WTC11 (cell line): ENCODE results near the gene INHA. TPM values are rescaled to one million over a fixed set of nuclear protein-coding genes. Genes with fewer than 3 reads are reported as not detected.

Experiments
- ATAC-seq: fragments of 200-7000 bp; cut with Tn5 transposase; 2 replicates; pipeline ENCODE4 v1.10.0; 2021; ENCODE audit warnings: mild to moderate bottlenecking, moderate library complexity
- CTCF ChIA-PET: fragments of 300-600 bp; sonication (Branson Sonifier 250); formaldehyde crosslinking; loops from one replicate; lab custom pipeline; 2021; ENCODE audit warnings: antibody characterized with exemption; lab: Charles Lee
- POLR2A ChIA-PET: fragments of 350-600 bp; sonication (Branson Sonifier 250); formaldehyde crosslinking; loops from one replicate; lab custom pipeline; 2021; ENCODE audit warnings: antibody characterized with exemption; lab: Charles Lee
- DNase-seq: peaks from one replicate; pipeline ENCODE4 v3.0.0; 2021; ENCODE audit warnings: low spot score
- H3K27ac Mint-ChIP-seq: 2 replicates; pipeline ENCODE4 v1.8.0; 2021; ENCODE audit warnings: mixed read lengths
- H3K27me3 Mint-ChIP-seq: 2 replicates; pipeline ENCODE4 v1.8.0; 2021; ENCODE audit warnings: low read depth, mild to moderate bottlenecking, moderate library complexity, mixed read lengths
- H3K36me3 Mint-ChIP-seq: 2 replicates; pipeline ENCODE4 v1.8.0; 2021; ENCODE audit warnings: mixed read lengths
- H3K4me1 Mint-ChIP-seq: 2 replicates; pipeline ENCODE4 v1.8.0; 2022; ENCODE audit warnings: mixed read lengths
- H3K4me3 Mint-ChIP-seq: 2 replicates; pipeline ENCODE4 v1.8.0; 2021; ENCODE audit warnings: mild to moderate bottlenecking, moderate library complexity, mixed read lengths
- H3K9me3 Mint-ChIP-seq: 2 replicates; pipeline ENCODE4 v1.8.0; 2021; ENCODE audit warnings: mixed read lengths
- AFF4 ChIP-seq: sonication (generic); formaldehyde crosslinking; IDR thresholded peaks from 2 replicates; pipeline ENCODE4 v1.8.1; 2023; ENCODE audit warnings: mild to moderate bottlenecking, missing genetic modification reagents, borderline replicate concordance
- ATF1 ChIP-seq: sonication (generic); formaldehyde crosslinking; IDR thresholded peaks from 2 replicates; pipeline ENCODE4 v1.8.1; 2023; ENCODE audit warnings: mild to moderate bottlenecking, moderate library complexity, missing genetic modification reagents
- CREM ChIP-seq: sonication (generic); formaldehyde crosslinking; IDR thresholded peaks from 2 replicates; pipeline ENCODE4 v1.8.1; 2022; ENCODE audit warnings: mild to moderate bottlenecking, missing genetic modification reagents, moderate library complexity
- ELF4 ChIP-seq: sonication (generic); formaldehyde crosslinking; IDR thresholded peaks from 2 replicates; pipeline ENCODE4 v1.8.1; 2022; ENCODE audit warnings: low read depth, mild to moderate bottlenecking, moderate library complexity, missing genetic modification reagents
- EMX1 ChIP-seq: fragments of 250-450 bp; sonication (Bioruptor Pico); IDR thresholded peaks from 2 replicates; pipeline ENCODE4 v1.8.0; 2021; ENCODE audit warnings: mild to moderate bottlenecking
- FOXP1 ChIP-seq: sonication (generic); formaldehyde crosslinking; IDR thresholded peaks from 2 replicates; pipeline ENCODE4 v1.8.0; 2022; ENCODE audit warnings: missing genetic modification reagents, mild to moderate bottlenecking, moderate library complexity, borderline replicate concordance
- GTF2I ChIP-seq: fragments of 250-450 bp; sonication (Bioruptor Pico); conservative IDR thresholded peaks from 2 replicates; pipeline ENCODE4 v1.4.0; 2021; ENCODE audit warnings: mild to moderate bottlenecking
- NR1H2 ChIP-seq: sonication (generic); formaldehyde crosslinking; IDR thresholded peaks from 2 replicates; pipeline ENCODE4 v1.9.0; 2021; ENCODE audit warnings: mild to moderate bottlenecking, moderate library complexity, missing genetic modification reagents
- RELA ChIP-seq: sonication (generic); formaldehyde crosslinking; IDR thresholded peaks from 2 replicates; pipeline ENCODE4 v1.8.1; 2022; ENCODE audit warnings: missing genetic modification reagents, mild to moderate bottlenecking, borderline replicate concordance
- SOX15 ChIP-seq: fragments of 250-450 bp; sonication (Bioruptor Pico); IDR thresholded peaks from 2 replicates; pipeline ENCODE4 v1.9.0; 2021; ENCODE audit warnings: mild to moderate bottlenecking
- ZBTB43 ChIP-seq: sonication (generic); formaldehyde crosslinking; IDR thresholded peaks from 2 replicates; pipeline ENCODE4 v1.8.1; 2023; ENCODE audit warnings: mild to moderate bottlenecking, missing genetic modification reagents
- ZNF263 ChIP-seq: sonication (generic); formaldehyde crosslinking; IDR thresholded peaks from 2 replicates; pipeline ENCODE4 v1.8.1; 2022; ENCODE audit warnings: low read depth, mild to moderate bottlenecking, moderate library complexity, missing genetic modification reagents
- ZNF317 ChIP-seq: sonication (generic); formaldehyde crosslinking; IDR thresholded peaks from 2 replicates; pipeline ENCODE4 v1.8.1; 2023; ENCODE audit warnings: low read depth, mild to moderate bottlenecking, moderate library complexity, missing genetic modification reagents, borderline replicate concordance
- ZNF671 ChIP-seq: fragments of 250-450 bp; sonication (Bioruptor Pico); IDR thresholded peaks from 2 replicates; pipeline ENCODE4 v1.8.0; 2021; ENCODE audit warnings: mild to moderate bottlenecking
- total RNA-seq: library from RNA; stranded (reverse); gene quantifications from 3 replicates; pipeline ENCODE4 v1.2.3, GENCODE V29; 2021
- TF ChIP-seq, protein P1 (sequence below): sonication (generic); formaldehyde crosslinking; IDR thresholded peaks from 2 replicates; pipeline ENCODE4 v1.8.1; 2023; ENCODE audit warnings: mild to moderate bottlenecking, moderate library complexity, missing genetic modification reagents
- TF ChIP-seq, protein P2 (sequence below): sonication (generic); formaldehyde crosslinking; IDR thresholded peaks from 2 replicates; pipeline ENCODE4 v1.8.1; 2022; ENCODE audit warnings: low read depth, missing genetic modification reagents, borderline replicate concordance
- TF ChIP-seq, protein P3 (sequence below): sonication (generic); formaldehyde crosslinking; IDR thresholded peaks from 2 replicates; pipeline ENCODE4 v1.8.0; 2023; ENCODE audit warnings: missing genetic modification reagents, mild to moderate bottlenecking, borderline replicate concordance

Gene INHA
- total RNA-seq, 1 experiment from 2014 or later: 1.4 TPM

GRCh38 chr2:219573166-219573565 lies 1.1 kb downstream of the INHA start (continued):
- TF ChIP-seq RELA (CRISPR knock-in tag) (no peak), AFF4 (CRISPR knock-in tag) (no peak)
- TF ChIP-seq, protein P1, sequence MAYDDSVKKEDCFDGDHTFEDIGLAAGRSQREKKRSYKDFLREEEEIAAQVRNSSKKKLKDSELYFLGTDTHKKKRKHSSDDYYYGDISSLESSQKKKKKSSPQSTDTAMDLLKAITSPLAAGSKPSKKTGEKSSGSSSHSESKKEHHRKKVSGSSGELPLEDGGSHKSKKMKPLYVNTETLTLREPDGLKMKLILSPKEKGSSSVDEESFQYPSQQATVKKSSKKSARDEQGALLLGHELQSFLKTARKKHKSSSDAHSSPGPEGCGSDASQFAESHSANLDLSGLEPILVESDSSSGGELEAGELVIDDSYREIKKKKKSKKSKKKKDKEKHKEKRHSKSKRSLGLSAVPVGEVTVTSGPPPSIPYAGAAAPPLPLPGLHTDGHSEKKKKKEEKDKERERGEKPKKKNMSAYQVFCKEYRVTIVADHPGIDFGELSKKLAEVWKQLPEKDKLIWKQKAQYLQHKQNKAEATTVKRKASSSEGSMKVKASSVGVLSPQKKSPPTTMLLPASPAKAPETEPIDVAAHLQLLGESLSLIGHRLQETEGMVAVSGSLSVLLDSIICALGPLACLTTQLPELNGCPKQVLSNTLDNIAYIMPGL (CRISPR knock-in tag): no peak
- TF ChIP-seq, all 79 proteins: peak for 0

DNA sequence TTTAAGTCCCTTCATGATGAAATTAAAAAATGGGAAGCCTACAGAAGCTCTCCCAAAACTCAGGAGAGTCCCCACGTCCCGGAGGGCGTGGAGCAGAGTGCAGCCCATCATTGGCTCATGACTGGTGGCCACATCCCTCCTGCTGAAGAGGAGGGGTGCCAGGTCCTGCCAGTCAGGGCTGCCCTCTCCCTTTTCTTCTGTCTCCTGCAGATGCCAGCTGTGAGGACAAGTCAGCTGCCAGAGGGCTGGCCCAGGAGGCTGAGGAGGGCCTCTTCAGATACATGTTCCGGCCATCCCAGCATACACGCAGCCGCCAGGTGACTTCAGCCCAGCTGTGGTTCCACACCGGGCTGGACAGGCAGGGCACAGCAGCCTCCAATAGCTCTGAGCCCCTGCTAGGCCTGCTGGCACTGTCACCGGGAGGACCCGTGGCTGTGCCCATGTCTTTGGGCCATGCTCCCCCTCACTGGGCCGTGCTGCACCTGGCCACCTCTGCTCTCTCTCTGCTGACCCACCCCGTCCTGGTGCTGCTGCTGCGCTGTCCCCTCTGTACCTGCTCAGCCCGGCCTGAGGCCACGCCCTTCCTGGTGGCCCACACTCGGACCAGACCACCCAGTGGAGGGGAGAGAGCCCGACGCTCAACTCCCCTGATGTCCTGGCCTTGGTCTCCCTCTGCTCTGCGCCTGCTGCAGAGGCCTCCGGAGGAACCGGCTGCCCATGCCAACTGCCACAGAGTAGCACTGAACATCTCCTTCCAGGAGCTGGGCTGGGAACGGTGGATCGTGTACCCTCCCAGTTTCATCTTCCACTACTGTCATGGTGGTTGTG lies 2.6 kb downstream of the INHA start:
- POLR2A ChIA-PET: no interaction called here
- ATAC-seq (no peak), DNase-seq (no peak)
- CTCF ChIA-PET: interaction anchor here (0.9 to 4.8 kb wide), 2 partner anchors 14 to 21 kb away, joined by 3 to 66 read pairs; no protein-coding TSS in a partner anchor
- H3K36me3 Mint-ChIP-seq: peaks cover 3% of the 10 kb centered on the region
- TF ChIP-seq ATF1 (no peak), SOX15 (CRISPR knock-in tag) (no peak)
- H3K4me3 Mint-ChIP-seq: no peak overlapping the region
- peaks cover 65% of the 10 kb centered on the region for H3K4me1 Mint-ChIP-seq
- no peaks in the 10 kb centered on the region for H3K9me3 Mint-ChIP-seq
- peaks cover 30% of the 10 kb centered on the region for H3K27me3 Mint-ChIP-seq
- no peak overlapping the region; the same call in 1 of the 2 replicates for H3K27ac Mint-ChIP-seq

DNA sequence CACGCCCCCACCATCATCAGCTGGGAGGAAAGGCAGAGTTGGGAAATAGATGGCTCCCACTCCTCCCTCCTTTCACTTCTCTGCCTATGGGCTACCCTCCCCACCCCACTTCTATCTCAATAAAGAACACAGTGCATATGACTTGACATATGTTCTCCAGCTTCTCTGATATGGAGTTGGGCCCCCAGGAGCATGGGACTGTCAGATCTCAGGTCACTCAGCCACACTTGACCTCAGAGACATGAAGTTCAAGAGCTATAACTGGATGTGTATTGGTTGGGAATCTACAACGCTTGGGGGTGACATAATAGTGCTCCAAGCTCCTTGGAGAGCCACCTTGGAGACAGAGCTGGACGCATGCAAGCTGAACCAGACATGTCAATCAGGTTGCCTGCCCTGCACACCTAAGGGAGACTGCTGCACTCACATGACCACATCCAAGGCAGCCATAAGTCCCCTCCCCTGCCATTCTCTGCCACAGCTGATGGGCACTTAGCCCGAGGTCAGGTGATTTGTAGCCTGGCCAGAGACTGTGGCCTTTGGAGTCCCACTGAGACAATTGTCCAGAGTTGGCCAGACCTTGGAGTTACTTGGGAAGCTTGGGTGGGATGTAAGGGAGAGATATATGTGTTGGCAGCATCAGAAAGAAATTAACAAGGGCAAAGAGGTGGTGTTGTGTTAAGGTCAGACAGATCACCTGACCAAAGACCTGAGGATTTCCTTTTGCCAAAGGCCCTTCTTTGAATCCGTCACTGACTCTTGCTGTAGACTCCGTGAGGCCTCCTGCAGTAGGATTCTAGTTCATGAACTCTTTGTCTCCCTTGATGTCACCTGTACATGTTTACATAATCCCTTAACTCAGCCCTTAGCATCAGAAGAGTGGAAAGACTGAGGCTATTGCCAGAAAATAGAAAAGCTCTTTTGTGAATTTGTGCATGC lies 3.7 kb downstream of the INHA start:
- ChIA-PET POLR2A (interaction anchor here (1.0 kb wide), 1 partner anchor 90 kb away, joined by 3 read pairs; no protein-coding TSS in a partner anchor), CTCF (interaction anchor here (0.9 to 4.9 kb wide), 5 partner anchors 15 to 46 kb away, joined by 3 to 44 read pairs (median 4); no protein-coding TSS in a partner anchor)
- peaks cover 60% of the 10 kb centered on the region for H3K4me1 Mint-ChIP-seq
- H3K27ac Mint-ChIP-seq: no peak overlapping the region
- H3K27me3 Mint-ChIP-seq: peaks cover 26% of the 10 kb centered on the region
- DNase-seq (no peak), ATAC-seq (no peak)
- no peak overlapping the region for H3K4me3 Mint-ChIP-seq
- H3K9me3 Mint-ChIP-seq: no peaks in the 10 kb centered on the region
- H3K36me3 Mint-ChIP-seq: no peaks in the 10 kb centered on the region
- TF ChIP-seq GTF2I (CRISPR knock-in tag) (no peak), NR1H2 (CRISPR knock-in tag) (no peak), ZNF263 (no peak), ZNF671 (no peak), EMX1 (CRISPR knock-in tag) (no peak), ZBTB43 (no peak), FOXP1 (CRISPR knock-in tag) (no peak), CREM (no peak), ZNF317 (CRISPR knock-in tag) (no peak), ELF4 (CRISPR knock-in tag) (no peak)
- TF ChIP-seq, protein P2, sequence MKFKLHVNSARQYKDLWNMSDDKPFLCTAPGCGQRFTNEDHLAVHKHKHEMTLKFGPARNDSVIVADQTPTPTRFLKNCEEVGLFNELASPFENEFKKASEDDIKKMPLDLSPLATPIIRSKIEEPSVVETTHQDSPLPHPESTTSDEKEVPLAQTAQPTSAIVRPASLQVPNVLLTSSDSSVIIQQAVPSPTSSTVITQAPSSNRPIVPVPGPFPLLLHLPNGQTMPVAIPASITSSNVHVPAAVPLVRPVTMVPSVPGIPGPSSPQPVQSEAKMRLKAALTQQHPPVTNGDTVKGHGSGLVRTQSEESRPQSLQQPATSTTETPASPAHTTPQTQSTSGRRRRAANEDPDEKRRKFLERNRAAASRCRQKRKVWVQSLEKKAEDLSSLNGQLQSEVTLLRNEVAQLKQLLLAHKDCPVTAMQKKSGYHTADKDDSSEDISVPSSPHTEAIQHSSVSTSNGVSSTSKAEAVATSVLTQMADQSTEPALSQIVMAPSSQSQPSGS: no peak
- TF ChIP-seq, protein P3, sequence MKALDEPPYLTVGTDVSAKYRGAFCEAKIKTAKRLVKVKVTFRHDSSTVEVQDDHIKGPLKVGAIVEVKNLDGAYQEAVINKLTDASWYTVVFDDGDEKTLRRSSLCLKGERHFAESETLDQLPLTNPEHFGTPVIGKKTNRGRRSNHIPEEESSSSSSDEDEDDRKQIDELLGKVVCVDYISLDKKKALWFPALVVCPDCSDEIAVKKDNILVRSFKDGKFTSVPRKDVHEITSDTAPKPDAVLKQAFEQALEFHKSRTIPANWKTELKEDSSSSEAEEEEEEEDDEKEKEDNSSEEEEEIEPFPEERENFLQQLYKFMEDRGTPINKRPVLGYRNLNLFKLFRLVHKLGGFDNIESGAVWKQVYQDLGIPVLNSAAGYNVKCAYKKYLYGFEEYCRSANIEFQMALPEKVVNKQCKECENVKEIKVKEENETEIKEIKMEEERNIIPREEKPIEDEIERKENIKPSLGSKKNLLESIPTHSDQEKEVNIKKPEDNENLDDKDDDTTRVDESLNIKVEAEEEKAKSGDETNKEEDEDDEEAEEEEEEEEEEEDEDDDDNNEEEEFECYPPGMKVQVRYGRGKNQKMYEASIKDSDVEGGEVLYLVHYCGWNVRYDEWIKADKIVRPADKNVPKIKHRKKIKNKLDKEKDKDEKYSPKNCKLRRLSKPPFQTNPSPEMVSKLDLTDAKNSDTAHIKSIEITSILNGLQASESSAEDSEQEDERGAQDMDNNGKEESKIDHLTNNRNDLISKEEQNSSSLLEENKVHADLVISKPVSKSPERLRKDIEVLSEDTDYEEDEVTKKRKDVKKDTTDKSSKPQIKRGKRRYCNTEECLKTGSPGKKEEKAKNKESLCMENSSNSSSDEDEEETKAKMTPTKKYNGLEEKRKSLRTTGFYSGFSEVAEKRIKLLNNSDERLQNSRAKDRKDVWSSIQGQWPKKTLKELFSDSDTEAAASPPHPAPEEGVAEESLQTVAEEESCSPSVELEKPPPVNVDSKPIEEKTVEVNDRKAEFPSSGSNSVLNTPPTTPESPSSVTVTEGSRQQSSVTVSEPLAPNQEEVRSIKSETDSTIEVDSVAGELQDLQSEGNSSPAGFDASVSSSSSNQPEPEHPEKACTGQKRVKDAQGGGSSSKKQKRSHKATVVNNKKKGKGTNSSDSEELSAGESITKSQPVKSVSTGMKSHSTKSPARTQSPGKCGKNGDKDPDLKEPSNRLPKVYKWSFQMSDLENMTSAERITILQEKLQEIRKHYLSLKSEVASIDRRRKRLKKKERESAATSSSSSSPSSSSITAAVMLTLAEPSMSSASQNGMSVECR (CRISPR knock-in tag): no peak
